ENCODE results near the gene GPR150. TPM values are rescaled to one million over a fixed set of nuclear protein-coding genes. Genes with fewer than 3 reads are reported as not detected.

GPR150 gene
- total RNA-seq, 2 experiments from 2014 or later: not detected

DNA sequence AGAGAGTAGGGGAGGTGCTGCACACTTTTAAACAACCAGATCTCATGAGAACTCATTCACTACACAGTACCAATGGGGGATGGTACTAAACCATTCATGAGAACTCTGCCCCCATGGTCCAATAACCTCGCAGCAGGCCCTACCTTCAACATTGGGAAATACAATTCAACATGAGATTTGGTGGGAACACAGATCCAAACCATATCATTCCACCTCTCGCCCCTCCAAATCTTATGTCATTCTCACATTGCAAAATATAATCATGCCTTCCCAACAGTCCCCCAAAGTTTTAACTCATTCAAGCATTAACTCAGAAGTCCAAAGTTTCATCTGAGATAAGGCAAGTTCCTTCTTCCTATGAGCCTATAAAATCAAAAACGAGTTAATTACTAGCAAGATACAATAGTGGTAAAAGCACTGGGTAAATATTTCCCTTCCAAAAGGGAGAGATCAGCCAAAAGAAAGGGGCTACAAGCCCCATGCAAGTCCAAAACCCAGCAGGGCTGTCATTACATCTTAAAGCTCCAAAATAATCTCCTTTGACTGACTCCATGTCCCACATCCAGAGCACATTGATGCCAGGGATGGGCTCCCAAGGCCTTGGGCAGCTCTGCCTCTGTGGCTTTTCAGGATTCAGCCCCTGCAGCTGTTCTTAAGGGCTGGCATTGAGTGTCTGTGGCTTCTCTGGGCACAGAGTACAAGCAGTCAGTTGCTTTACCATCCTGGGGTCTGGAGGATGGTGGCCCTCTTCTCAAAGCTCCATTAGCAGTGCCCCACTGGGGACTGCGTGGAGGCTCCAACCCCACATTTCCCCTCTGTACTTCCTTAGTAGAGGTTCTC is 8.3 kb downstream of the GPR150 start:
- ChIA-PET POLR2A (no interaction called here), CTCF (ENCODE audit: unreplicated experiment) (no interaction called here)
- H3K27ac ChIP-seq (ENCODE audit: low read depth, low read length, poor library complexity, severe bottlenecking): no peak overlapping the region
- no peak for DNase-seq (ENCODE audit: low spot score)
- H3K9me2 ChIP-seq (ENCODE audit: insufficient read depth, low read length): no peaks in the 10 kb centered on the region
- no peaks in the 10 kb centered on the region for H3K9me3 ChIP-seq (ENCODE audit: low read length)
- peaks cover 11% of the 10 kb centered on the region for H3K4me1 ChIP-seq (ENCODE audit: insufficient read depth, low read length, poor library complexity, severe bottlenecking)
- no peaks in the 10 kb centered on the region for H4K20me1 ChIP-seq (ENCODE audit: insufficient read depth, low read length)
- BruUV-seq (replicated peaks): no TSS peak
- no peaks in the 10 kb centered on the region; the same call in 1 of the 2 replicates for H3K36me3 ChIP-seq (ENCODE audit: insufficient read depth, low read length)
- H3K4me3 ChIP-seq (ENCODE audit: low read depth, low read length, poor library complexity, severe bottlenecking): no peak overlapping the region
- no peak overlapping the region for H2AFZ ChIP-seq (ENCODE audit: low read length)
- TF ChIP-seq, protein P1, sequence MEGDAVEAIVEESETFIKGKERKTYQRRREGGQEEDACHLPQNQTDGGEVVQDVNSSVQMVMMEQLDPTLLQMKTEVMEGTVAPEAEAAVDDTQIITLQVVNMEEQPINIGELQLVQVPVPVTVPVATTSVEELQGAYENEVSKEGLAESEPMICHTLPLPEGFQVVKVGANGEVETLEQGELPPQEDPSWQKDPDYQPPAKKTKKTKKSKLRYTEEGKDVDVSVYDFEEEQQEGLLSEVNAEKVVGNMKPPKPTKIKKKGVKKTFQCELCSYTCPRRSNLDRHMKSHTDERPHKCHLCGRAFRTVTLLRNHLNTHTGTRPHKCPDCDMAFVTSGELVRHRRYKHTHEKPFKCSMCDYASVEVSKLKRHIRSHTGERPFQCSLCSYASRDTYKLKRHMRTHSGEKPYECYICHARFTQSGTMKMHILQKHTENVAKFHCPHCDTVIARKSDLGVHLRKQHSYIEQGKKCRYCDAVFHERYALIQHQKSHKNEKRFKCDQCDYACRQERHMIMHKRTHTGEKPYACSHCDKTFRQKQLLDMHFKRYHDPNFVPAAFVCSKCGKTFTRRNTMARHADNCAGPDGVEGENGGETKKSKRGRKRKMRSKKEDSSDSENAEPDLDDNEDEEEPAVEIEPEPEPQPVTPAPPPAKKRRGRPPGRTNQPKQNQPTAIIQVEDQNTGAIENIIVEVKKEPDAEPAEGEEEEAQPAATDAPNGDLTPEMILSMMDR (conservative IDR thresholded peaks at IDR 0.05; ENCODE audit: low read length): no peak
- TF ChIP-seq EZH2phosphoT487 (IDR thresholded peaks at IDR 0.05; ENCODE audit: borderline replicate concordance, low read depth, low read length): no peak
- no peaks in the 10 kb centered on the region for H3K79me2 ChIP-seq (ENCODE audit: insufficient read depth, low read depth, low read length)
- no peak overlapping the region for H3K4me2 ChIP-seq (ENCODE audit: low read length)
- intact Hi-C loops (cut with micrococcal nuclease; ENCODE audit: unreplicated experiment): no loop called here

DNA sequence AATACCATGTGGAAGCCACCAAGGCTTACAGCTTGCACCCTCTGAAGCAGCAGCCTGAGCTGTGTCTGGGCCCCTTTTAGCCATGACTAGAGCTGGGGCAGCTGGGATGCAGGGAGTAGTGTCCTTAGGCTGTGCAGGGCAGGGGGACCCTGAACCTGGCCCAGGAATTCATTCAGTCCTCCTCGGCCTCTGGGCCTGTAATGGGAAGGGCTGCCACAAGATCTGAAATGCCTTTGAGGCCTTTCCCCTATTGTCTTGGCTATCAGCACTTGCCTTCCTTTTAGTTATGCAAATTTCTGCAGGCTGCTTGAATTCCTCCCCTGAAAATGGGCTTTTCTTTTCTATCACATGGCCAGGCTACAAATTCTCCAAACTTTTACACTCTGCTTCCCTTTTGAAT is 9.0 kb downstream of the GPR150 start:
- Histone ChIP-seq H4K20me1 (ENCODE audit: insufficient read depth, low read length) (no peaks in the 10 kb centered on the region), H2AFZ (ENCODE audit: low read length) (no peak overlapping the region), H3K27ac (ENCODE audit: low read depth, low read length, poor library complexity, severe bottlenecking) (no peak overlapping the region), H3K79me2 (ENCODE audit: insufficient read depth, low read depth, low read length) (no peaks in the 10 kb centered on the region), H3K4me1 (ENCODE audit: insufficient read depth, low read length, poor library complexity, severe bottlenecking) (peaks cover 11% of the 10 kb centered on the region), H3K36me3 (ENCODE audit: insufficient read depth, low read length) (no peaks in the 10 kb centered on the region; the same call in 1 of the 2 replicates), H3K9me2 (ENCODE audit: insufficient read depth, low read length) (no peaks in the 10 kb centered on the region), H3K9me3 (ENCODE audit: low read length) (no peaks in the 10 kb centered on the region), H3K4me2 (ENCODE audit: low read length) (no peak overlapping the region), H3K4me3 (ENCODE audit: low read depth, low read length, poor library complexity, severe bottlenecking) (no peak overlapping the region)
- CTCF ChIA-PET (ENCODE audit: unreplicated experiment): no interaction called here
- POLR2A ChIA-PET: no interaction called here
- intact Hi-C loops (cut with micrococcal nuclease; ENCODE audit: unreplicated experiment): no loop called here
- no TSS peak for BruUV-seq (replicated peaks)
- no peak for DNase-seq (ENCODE audit: low spot score)
- TF ChIP-seq EZH2phosphoT487 (IDR thresholded peaks at IDR 0.05; ENCODE audit: borderline replicate concordance, low read depth, low read length): no peak
- TF ChIP-seq, protein P1 (conservative IDR thresholded peaks at IDR 0.05; ENCODE audit: low read length): no peak

DNA sequence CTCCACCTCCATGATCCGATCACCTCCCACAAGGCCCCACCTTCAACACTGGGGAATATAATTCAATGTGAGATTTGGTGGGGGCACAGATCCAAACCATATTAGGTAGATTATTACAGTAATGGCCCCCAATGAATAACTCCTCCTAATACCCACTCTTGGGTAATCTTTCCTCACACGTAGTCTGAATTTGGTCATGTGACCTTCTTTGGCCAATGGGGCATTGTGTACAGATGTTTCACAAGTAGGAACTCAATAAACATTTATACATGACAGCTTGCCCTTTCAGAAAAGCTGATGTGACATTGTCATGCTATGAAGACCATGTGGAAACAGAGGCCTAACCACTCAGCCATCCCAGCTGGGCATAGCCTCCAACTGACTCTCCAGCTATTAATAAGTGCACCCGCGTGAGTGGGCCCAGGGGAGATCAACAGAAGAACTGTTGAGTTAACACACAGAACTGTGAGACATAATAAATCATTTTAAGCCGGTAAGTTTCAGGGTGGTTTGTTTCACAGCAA is 10.6 kb downstream of the GPR150 start:
- peaks cover 11% of the 10 kb centered on the region for H3K4me1 ChIP-seq (ENCODE audit: insufficient read depth, low read length, poor library complexity, severe bottlenecking)
- DNase-seq (ENCODE audit: low spot score): no peak
- H3K4me3 ChIP-seq (ENCODE audit: low read depth, low read length, poor library complexity, severe bottlenecking): no peak overlapping the region
- no peaks in the 10 kb centered on the region for H4K20me1 ChIP-seq (ENCODE audit: insufficient read depth, low read length)
- no peaks in the 10 kb centered on the region for H3K79me2 ChIP-seq (ENCODE audit: insufficient read depth, low read depth, low read length)
- no TSS peak for BruUV-seq (replicated peaks)
- ChIA-PET CTCF (ENCODE audit: unreplicated experiment) (no interaction called here), POLR2A (interaction anchor here (1.8 to 2.2 kb wide), 3 partner anchors 8 to 17 kb away, joined by 5 to 10 read pairs (median 8); partner anchors contain the start of gene RFESD)
- intact Hi-C loops (cut with micrococcal nuclease; ENCODE audit: unreplicated experiment): no loop called here
- TF ChIP-seq, protein P1 (conservative IDR thresholded peaks at IDR 0.05; ENCODE audit: low read length): no peak
- no peak for TF ChIP-seq EZH2phosphoT487 (IDR thresholded peaks at IDR 0.05; ENCODE audit: borderline replicate concordance, low read depth, low read length)
- no peak overlapping the region for H3K4me2 ChIP-seq (ENCODE audit: low read length)
- H3K36me3 ChIP-seq (ENCODE audit: insufficient read depth, low read length): no peaks in the 10 kb centered on the region; the same call in 1 of the 2 replicates
- H3K9me2 ChIP-seq (ENCODE audit: insufficient read depth, low read length): no peaks in the 10 kb centered on the region
- H3K27ac ChIP-seq (ENCODE audit: low read depth, low read length, poor library complexity, severe bottlenecking): no peak overlapping the region
- H3K9me3 ChIP-seq (ENCODE audit: low read length): no peaks in the 10 kb centered on the region
- H2AFZ ChIP-seq (ENCODE audit: low read length): no peak overlapping the region

All from OCI-LY7 (cell line).